ENCODE results near the gene HOOK1.

- TF ChIP-seq, protein P1, sequence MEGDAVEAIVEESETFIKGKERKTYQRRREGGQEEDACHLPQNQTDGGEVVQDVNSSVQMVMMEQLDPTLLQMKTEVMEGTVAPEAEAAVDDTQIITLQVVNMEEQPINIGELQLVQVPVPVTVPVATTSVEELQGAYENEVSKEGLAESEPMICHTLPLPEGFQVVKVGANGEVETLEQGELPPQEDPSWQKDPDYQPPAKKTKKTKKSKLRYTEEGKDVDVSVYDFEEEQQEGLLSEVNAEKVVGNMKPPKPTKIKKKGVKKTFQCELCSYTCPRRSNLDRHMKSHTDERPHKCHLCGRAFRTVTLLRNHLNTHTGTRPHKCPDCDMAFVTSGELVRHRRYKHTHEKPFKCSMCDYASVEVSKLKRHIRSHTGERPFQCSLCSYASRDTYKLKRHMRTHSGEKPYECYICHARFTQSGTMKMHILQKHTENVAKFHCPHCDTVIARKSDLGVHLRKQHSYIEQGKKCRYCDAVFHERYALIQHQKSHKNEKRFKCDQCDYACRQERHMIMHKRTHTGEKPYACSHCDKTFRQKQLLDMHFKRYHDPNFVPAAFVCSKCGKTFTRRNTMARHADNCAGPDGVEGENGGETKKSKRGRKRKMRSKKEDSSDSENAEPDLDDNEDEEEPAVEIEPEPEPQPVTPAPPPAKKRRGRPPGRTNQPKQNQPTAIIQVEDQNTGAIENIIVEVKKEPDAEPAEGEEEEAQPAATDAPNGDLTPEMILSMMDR (IDR thresholded peaks at IDR 0.05; ENCODE audit: low read depth, low read length), result no peak
- no peak for TF ChIP-seq POLR2A (IDR thresholded peaks at IDR 0.05; ENCODE audit: extremely low read depth, insufficient read length)
Observed at GRCh38 chr1:59775480-59775879, 39.3 kb upstream of the HOOK1 start.
